ENCODE measurements around the gene SLIT3.

SLIT3 gene

GRCh38 chr5:168712280-168712924 is 588.5 kb downstream of the SLIT3 start:
- H3K4me3 ChIP-seq (replicated peaks; ENCODE audit: low read depth, low read length): no peak overlapping the region
- TF ChIP-seq CTCF (IDR thresholded peaks at IDR 0.05; ENCODE audit: low read length, missing control alignments): no peak
- DNase-seq (ENCODE audit: low read depth): peak; percentile 97

GRCh38 chr5:168710706-168711105 is 590.2 kb downstream of the SLIT3 start:
- no peak for TF ChIP-seq CTCF (IDR thresholded peaks at IDR 0.05; ENCODE audit: low read length, missing control alignments)
- no peak overlapping the region for H3K4me3 ChIP-seq (replicated peaks; ENCODE audit: low read depth, low read length)
- DNase-seq (ENCODE audit: low read depth): no peak

GRCh38 chr5:168707716-168708695 is 592.9 kb downstream of the SLIT3 start:
- no peak overlapping the region for H3K4me3 ChIP-seq (replicated peaks; ENCODE audit: low read depth, low read length)
- no peak for TF ChIP-seq CTCF (IDR thresholded peaks at IDR 0.05; ENCODE audit: low read length, missing control alignments)
- no peak for DNase-seq (ENCODE audit: low read depth)

- H3K4me3 ChIP-seq (replicated peaks; ENCODE audit: low read depth, low read length): no peak overlapping the region
- TF ChIP-seq CTCF (IDR thresholded peaks at IDR 0.05; ENCODE audit: low read length, missing control alignments): peak; percentile 68
- DNase-seq (ENCODE audit: low read depth): peak; percentile 56
Observed at GRCh38 chr5:168706655-168707069, 594.3 kb downstream of the SLIT3 start.

GRCh38 chr5:168705321-168705720 is 595.6 kb downstream of the SLIT3 start:
- no peak for DNase-seq (ENCODE audit: low read depth)
- no peak overlapping the region for H3K4me3 ChIP-seq (replicated peaks; ENCODE audit: low read depth, low read length)
- no peak for TF ChIP-seq CTCF (IDR thresholded peaks at IDR 0.05; ENCODE audit: low read length, missing control alignments)

DNA sequence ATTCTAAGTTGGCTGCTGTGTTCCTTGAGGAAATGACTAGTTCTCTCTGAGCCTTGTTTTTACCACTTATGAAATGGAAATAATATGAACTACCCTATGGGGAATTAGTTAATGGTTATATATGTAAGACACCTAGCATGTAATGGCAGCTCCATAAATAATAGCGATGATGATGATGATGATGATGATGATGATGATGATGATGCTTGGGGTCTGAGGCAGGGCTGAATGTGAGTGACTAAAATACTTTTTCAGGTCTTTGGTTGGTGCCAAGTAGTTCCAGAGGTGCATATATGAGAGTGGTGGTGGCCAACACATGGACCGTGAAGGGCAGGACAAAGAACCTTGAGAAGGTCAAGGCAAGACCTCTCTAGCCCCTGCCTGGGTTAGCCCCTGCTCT is 598.4 kb downstream of the SLIT3 start:
- no peak for DNase-seq (ENCODE audit: low read depth)
- no peak overlapping the region for H3K4me3 ChIP-seq (replicated peaks; ENCODE audit: low read depth, low read length)
- no peak for TF ChIP-seq CTCF (IDR thresholded peaks at IDR 0.05; ENCODE audit: low read length, missing control alignments)

Data from fibroblast of pulmonary artery (primary cell).